SIG-M5 treated with dmso at 0.1 percent for 504 hours (cell line): ENCODE measurements around the gene VWF.

Experiments used
- DNase-seq: peaks from one replicate; lab custom pipeline; 2025; ENCODE audit not compliant: unreplicated experiment; lab: John Stamatoyannopoulos, UW

VWF gene

GRCh38 chr12:5964913-5965900 is 159.3 kb downstream of the VWF start:
- DNase-seq, result no peak

DNA sequence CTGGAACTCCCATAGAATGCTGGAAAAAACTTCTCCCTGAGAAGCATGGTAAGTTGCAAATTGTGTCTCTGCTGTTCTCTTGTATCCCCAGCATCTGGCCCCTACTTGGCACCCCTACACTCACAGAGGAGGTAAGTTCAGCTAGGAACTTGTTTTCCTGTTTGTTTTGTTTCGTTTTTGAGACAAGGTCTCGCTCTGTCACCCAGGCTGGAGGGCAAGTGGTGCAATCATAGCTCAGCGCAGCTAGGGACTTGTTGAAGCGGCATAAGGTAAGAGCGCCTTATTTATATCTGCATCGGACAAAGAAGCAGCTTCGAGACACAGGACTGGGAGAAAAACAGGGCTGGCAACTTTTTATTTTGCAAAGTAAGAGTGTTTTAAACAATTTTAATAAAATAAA is 161.0 kb downstream of the VWF start:
- DNase-seq, result no peak

DNA sequence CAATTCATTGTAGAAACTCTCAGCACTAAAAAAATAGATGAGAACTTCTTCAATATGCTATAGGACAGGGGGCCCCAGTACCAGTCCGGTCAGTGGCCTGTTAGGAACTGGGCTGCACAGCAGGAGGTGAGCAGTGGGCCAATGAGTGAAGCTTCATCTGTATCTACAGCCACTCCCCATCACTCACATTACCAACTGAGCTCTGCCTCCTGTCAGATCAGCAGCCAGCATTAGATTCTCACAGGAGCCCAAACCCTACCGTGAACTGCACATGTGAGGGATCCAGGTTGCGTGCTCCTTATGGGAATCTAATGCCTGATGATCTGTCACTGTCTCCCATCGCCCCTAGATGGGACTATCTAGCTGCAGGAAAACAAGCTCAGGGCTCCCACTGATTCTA is 163.7 kb downstream of the VWF start:
- DNase-seq, result no peak

- DNase-seq, result no peak
Measured at GRCh38 chr12:5956987-5957386, 167.5 kb downstream of the VWF start.

- DNase-seq, result no peak
Measured at GRCh38 chr12:5954661-5955060, 169.8 kb downstream of the VWF start.

DNA sequence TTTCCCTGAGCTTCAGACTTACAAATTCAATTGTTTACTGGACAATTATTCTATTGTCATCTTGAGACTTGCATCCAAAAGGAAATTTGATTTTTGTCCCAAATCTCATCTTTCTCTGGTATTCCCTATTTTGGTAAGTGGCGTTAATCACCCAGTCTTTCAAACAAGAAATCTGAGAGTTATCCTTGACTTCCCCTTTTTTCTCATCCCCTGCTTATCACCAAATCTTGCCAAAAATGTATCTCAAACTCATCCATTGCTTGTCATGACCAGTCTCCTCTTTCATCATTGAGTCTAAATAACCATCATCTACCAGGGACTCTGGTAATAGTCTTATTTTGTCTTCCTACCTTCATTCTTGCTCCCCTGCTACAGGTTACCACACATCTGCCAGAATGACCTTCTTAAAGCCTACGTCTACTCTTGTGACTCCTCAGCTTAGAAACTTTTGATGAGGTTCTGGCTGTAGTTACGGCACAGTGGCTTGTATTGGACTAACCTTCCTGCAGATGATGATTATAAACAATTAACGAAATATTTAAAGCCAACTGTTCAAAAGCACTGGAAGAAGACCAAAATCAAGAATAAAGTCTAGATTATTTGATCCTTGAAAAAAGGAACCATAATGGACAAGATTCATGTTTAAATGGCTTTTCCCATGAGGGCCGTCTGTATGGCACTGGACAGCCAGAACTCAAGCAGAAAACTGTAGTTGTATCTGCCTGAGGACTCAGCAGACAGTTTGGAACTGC is 170.5 kb downstream of the VWF start:
- no peak for DNase-seq

- DNase-seq, result no peak
Measured at GRCh38 chr12:5952031-5952430, 172.4 kb downstream of the VWF start.

DNA sequence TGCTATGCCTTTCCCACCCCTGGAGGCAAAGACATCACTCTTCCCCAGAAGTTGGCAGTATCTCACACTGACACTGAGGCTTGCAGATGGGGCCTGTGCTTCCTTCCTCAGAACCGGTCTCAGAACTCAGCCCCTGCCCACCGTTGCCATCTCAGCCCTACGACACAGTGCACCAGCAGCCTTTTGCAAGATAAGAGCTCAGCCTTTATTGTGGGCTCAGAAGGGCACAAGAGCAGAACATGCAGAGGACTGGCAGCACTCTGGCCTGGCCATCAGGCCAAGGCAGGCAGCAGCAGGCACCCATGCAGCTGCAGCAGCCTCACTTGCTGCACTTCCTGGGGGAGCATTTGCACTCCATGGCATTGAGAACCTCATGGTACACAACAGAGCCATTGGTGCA is 175.8 kb downstream of the VWF start:
- no peak for DNase-seq

DNA sequence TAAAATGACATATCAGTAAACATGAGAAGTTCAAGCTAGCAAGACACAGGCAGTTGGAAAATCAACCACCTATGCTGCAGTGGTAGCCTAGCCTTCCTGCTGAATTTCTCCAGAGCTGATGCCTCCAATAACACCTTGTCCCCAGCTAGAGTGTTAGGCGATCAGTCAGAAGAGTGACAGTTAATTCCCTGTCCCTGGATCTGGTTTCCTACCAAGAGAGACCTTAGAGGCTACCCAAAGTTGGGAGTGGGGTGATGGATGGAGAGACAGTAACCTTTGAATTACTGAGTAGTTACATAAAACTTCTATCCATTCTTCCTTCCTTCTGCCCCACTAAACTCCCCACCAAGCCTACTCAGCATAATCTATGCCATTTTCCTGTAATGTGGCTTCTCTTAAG is 177.5 kb downstream of the VWF start:
- DNase-seq, result no peak

DNA sequence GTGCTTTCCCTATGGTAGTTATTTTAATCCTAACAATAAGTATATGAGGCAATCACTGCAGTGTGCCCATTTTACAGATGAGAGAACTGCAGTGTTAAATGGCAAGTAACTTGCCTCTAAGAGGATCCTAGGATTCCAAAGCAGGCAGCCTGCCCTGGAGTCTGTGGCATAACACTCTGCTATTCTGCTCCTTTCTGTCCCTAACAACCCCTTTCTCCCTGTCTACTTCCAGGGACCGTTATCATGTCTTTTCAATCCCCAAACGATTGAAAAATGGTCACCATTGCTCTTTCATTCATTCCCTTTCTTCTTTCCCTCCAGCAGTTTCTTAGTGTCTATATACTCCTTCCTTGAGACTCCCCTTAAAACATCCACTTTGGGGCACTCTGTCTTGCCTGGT is 178.1 kb downstream of the VWF start:
- DNase-seq, result no peak

DNA sequence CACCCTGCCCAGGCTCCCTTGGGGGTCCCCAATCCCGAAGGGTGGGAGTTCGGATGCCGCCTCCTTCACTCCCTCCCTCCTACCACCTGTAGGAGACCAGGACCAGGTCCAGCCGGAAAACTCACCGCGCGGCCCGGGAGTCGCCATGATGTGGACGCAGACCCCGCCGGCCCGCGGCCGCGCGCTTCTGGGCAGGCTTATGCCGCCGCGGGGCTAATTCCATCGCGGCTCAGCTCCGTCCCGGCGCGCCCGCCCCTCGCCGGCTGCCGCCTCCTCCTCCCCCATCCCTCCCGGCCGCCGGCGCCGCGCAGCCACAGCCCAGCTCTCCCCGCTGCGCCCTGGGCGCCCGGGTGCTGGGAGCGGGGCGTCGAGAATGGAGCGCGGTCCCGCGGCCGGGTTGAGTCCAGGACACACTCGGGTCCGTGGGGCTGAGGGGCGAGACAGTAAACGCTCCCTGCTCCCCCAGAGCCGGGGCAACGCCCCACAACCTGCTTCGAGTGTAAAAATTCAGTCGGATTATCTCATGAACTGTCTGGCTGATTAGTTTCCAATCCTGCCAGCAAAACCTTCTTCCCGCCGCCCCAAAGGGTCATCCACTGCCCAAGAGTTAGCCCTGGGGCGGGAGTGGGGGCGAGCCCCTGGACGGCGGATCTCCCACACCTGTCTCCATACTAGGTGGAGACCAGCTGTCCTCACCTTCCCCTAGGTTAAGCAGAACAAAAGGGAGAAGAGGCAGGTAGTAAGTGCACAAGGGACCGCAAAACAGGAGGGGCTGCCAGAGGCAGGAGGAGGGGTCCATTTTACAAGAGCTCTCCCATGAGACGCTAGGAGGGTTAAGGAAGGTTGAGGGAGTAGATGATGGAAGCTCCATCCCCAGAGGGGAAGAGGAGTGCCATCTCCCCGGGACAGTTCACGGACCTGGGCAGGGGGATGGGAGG is 179.1 kb downstream of the VWF start, which contains the start of gene ANO2:
ANO2 (minus strand) TSS at position 189 of the 938 bp plus-strand sequence; CDS start at position 147, 42 bp downstream.
- DNase-seq, result no peak

DNA sequence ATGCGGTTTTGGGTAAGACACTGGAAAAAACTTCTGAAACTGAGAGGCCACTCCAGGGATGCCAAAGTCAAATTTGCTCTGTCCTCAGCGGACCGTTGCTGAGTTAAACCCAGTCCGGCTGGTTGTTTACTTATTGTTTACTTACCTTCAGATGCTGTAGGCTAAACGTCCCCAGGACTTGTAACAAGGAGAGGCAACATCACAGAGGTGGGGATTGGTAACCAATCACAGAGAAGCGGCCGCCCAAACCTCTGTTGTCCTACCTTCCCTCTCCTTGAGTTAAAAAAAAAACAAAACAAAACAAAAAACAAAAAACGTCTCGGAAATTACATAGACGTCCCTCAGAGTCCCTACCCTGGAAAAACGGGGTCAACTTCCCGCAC is 179.8 kb downstream of the VWF start:
- DNase-seq, result no peak

GRCh38 chr12:5944053-5944452 is 180.4 kb downstream of the VWF start:
- DNase-seq, result no peak

- DNase-seq, result no peak
Measured at GRCh38 chr12:5941907-5942306, 182.6 kb downstream of the VWF start.

DNA sequence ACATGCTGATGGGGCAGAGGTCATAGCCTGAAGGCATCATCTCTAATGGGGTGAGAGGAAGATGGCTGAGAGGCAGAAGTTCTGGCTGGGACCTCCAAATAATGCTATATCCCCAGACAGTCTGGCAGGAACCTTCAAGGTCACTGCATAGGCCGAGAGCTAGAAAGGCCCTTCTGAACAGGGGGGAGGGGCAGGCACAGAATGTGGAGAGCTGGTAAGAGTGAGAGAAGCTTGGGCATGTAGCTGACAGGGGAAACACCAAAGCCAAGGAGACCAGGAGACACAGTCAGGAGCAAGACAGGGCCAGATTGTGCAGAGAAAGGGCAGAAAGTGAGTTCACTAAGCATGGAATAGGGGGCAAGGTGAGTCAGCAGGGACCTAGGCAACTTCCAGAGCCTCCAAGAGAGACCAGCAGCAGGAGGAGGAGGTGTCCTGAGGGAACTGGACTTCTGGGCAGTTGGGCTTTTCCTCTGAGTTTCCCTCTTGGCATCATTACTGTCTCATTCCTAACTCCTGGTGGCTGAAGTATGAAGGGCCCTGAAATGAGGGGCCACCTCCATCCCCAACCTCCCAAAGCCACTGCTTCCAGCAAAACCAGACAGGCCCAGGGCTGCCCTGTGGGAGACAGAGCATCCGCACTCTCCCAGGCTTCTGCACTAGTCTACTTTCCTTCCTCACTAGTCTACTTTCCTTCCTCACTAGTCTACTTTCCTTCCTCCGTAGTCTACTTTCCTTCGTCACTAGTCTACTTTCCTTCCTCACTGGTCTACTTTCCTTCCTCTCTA is 196.5 kb downstream of the VWF start:
- DNase-seq, result no peak

GRCh38 chr12:5925646-5926045 is 198.8 kb downstream of the VWF start:
- DNase-seq, result no peak

DNA sequence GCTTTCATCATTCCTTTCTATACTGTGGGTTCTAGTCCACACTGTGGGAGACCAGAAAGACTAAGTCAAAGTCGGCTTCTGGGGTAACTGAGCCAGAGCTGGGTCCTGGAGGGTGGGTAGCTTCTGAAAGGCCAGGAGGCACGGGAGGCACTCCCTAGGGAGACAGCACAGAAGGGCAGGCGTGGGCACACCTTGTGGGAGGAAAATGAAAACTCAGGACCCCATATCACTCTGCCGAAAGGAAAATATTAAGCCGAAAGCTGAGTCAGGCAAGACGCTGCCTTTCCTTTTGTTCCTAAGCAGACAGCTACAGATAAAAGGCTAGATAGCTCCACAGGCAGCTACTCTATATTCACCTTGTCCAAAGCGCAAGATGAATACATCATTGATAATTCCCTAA is 200.1 kb downstream of the VWF start:
- DNase-seq, result no peak

DNA sequence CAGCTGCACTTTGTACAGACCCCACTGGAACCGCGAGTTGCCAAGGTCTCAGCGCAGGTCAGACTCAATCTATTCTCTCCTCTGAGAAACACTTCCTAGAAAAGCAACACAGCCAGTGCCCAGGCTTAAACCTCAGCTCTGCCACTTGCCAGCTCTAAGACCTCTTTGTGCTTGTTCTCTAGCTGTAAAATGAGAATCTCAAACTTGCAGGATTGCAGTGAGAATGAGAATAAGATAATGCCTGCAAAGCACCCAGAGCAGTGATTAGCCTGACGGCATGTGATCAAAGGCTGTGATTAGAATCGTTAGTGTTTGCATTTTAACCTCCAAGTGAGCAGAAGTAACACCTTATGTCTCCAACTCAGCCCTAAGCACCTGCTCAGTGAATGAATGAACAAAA is 200.7 kb downstream of the VWF start:
- DNase-seq, result no peak

- no peak for DNase-seq
Measured at GRCh38 chr12:5923043-5923605, 201.3 kb downstream of the VWF start.
